Measurements from ENCODE around the gene TTC29.

Gene TTC29, protein sequence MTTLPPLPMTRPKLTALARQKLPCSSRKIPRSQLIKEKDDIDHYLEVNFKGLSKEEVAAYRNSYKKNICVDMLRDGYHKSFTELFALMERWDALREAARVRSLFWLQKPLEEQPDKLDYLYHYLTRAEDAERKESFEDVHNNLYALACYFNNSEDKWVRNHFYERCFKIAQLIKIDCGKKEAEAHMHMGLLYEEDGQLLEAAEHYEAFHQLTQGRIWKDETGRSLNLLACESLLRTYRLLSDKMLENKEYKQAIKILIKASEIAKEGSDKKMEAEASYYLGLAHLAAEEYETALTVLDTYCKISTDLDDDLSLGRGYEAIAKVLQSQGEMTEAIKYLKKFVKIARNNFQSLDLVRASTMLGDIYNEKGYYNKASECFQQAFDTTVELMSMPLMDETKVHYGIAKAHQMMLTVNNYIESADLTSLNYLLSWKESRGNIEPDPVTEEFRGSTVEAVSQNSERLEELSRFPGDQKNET

DNA sequence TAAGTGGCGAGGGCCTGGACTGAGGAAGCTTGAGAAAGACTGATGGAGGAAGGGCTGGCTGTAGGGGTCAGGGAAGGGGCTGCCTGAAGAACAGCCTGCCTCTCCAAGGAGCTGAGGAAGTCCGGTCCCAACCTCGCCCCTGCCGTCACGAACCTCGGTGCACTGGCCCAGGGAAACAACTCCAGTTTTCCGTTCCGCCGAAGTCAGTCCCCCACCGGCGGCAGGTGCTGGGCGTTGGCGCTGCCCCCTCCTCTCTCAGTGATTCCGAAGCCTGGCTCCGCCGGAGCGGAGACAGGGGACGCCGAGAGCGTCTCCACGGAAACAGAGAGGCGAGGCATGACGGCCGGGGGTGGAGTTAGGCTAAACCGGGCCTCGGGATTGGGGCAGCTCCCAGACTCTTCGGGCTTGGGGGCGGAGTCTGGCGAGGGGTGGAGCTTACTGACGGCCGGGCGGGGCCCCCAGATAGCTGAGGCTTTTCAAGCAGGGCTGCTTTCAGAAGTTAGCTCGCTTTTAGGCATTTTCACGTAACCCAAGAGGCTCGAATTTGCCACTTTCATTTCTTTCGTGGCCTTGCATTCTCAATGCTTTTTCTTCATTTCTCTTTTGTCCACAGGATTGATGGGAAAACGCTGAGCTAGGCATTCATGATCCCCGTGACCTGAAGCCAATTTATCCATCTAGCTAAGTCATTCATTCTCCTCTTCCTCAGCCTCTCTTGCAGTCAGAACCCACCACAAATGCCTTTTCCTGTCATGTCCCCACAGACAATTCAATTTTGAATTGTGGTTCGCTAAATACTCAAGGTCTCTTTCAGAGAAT is at the start of gene TTC29:
TTC29 (minus strand) TSS at position 309 of the 819 bp plus-strand sequence. CDS start 5,969 bp downstream, outside the sequence.
- FAIRE-seq, result peak; percentile 48

DNA sequence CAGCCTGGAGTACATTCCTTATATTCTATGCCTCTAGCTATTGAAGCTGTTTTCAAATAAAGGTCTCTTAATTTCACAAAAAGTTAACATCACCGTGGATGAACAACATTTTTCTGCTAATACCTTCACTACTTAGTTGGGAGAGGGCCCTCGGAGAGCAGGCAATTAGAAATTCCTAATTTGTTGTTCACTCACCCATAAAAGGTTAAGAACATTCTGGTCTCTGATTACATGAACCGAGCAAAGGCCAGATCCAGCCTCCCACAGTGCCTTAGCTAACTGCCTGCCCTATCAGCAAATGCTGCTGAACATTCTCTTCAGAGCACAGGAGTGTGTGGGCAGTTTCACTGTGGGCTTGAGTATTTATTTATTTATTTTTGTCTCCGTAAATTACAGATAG is 36.0 kb upstream of the TTC29 start:
- no peak for FAIRE-seq

DNA sequence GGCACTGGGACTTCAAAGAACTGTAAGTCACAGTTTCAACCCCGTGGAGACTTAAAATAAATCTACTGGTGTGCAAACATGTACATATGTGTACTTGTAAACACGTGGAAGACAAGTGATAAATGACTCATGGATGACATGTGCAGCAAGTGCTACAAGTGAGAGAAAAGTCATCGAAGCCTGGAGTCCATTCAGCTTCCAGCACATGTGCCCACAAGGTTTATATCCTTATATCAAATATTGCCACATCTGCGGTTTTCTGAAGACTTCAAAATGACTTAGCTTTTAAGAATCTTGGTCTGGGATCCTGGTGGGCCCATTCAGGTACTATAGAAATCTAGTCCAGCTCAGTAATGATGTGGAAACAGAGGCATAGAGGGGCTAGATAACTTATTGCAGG is 33.0 kb upstream of the TTC29 start:
- no peak for FAIRE-seq

- no peak for FAIRE-seq
These were observed 30.5 kb upstream of the TTC29 start for GRCh38 chr4:146976145-146976544.

DNA sequence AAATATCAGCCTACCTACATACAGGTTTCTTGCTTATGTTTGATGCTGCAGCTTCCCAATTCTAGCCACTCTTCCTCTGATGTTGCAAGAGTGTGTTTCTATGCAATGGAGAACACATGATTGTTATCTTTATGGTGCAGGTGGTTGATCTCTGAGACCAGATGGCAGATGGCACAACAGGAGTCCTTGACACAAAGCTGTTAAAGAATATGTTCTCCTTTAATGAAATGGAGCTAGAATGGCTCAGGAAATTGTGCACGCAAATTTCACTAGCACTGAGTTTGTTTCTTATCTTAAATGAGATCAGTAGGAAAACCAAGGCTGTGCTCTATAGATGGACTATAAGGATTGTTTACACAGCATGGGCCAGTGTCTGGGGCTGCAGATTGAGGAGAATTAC is 29.9 kb upstream of the TTC29 start:
- no peak for FAIRE-seq

DNA sequence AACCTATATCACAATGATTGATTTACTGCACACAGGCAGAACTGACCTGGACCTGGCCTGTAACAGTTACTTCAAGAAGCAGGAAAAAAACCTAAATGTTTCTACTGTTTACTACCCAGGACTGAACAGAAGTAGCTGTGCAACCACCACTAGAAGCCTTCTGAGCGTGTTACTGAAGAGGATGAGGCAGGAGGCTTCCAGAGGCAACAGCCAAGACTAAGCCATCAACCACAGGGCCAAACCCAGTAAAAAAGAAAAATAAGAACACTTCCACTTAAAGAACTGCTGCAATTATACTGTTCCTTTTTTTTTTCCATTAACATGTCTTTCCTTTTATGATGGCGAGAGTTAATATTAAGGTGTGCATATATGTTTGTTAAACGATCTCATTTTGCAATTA is 29.4 kb upstream of the TTC29 start:
- FAIRE-seq, result no peak

- FAIRE-seq, result no peak
These were observed 26.4 kb upstream of the TTC29 start for GRCh38 chr4:146972036-146972435.

GRCh38 chr4:146969126-146969525 is 23.5 kb upstream of the TTC29 start:
- FAIRE-seq, result no peak

GRCh38 chr4:146960634-146961033 is 15.0 kb upstream of the TTC29 start:
- no peak for FAIRE-seq

GRCh38 chr4:146959692-146960091 is 14.0 kb upstream of the TTC29 start:
- no peak for FAIRE-seq

- FAIRE-seq, result no peak
These were observed 11.6 kb upstream of the TTC29 start for GRCh38 chr4:146957237-146957636.

GRCh38 chr4:146952896-146953295 is 7.2 kb upstream of the TTC29 start:
- FAIRE-seq, result no peak

- FAIRE-seq, result no peak
These were observed 3.9 kb upstream of the TTC29 start for GRCh38 chr4:146949559-146949958.

DNA sequence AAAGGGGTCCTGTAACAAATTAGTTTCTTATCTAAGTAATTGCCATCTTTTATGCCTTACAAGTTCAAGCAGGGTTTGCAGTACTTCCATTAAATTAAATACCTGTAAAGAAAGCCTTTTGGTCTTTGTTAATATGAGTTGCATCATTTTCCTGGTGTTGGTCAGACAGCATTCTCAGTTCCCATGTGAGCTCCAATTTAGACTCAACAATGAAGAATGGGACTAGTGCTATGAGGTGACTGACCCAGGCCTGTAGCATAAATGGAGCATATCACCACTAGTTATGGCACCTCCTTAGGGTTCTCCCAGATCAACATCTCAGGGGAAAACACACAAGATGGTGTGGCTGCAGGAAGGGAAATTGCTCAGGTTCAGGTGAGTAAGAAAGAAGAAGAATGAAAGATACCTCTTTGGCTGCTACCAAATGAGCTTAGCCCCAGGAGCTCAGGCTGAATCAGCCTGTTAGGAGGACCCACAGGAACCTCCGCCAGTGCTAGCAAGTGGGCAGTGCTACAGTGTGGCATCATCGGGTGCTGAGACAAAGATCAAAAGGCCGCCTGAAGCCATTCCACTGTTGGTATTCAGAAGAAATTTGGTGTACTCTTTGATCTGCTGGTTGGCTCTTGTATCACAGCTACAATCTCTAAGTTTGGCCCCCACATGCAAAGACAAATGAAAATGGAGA is 1.8 kb downstream of the TTC29 start:
- FAIRE-seq, result no peak

- no peak for FAIRE-seq
These were observed 13.5 kb downstream of the TTC29 start for GRCh38 chr4:146932116-146932515.

- FAIRE-seq, result no peak
These were observed 15.0 kb downstream of the TTC29 start for GRCh38 chr4:146930673-146931072.

- FAIRE-seq, result no peak
These were observed 18.0 kb downstream of the TTC29 start for GRCh38 chr4:146927695-146928094.

GRCh38 chr4:146916479-146917076 is 29.1 kb downstream of the TTC29 start:
- FAIRE-seq, result no peak

DNA sequence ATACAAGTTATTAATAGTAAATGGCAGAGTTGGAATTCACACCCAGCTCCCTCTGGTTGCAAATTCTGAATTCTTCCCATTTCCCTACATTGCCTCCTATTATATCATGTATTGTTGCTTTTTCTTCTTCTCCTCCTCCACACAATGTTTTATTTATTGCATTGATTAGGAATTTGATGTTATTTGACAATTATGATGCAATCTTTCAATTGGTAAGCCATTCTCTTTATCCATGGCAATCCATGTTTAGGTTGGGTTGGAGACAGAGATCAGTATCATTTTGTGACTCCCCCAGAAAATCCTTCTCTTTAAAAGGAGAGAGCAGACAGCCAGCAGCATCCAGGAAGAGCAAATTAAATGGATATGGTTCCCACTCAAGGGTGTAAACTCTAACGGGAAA is 30.5 kb downstream of the TTC29 start:
- FAIRE-seq, result no peak

DNA sequence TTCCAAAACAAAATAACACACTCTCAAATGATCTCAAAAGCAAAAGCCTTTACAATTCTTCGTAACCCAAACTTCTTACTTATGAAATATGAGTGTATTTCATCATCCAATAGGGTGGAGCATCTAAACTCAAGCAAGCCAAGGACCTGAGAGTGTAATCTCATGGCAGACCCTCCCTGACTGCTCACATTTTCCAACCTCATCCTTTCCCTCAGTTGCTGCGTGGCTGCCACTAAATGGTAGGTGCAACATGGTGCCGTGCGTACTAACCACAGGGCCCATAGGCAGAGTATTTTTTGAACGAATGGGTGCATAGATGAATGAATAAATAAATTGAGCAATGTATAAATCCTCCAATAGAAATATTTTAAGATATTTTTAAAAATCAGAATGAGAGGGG is 45.4 kb downstream of the TTC29 start:
- FAIRE-seq, result no peak

GRCh38 chr4:146890301-146890700 is 55.4 kb downstream of the TTC29 start:
- FAIRE-seq, result no peak

DNA sequence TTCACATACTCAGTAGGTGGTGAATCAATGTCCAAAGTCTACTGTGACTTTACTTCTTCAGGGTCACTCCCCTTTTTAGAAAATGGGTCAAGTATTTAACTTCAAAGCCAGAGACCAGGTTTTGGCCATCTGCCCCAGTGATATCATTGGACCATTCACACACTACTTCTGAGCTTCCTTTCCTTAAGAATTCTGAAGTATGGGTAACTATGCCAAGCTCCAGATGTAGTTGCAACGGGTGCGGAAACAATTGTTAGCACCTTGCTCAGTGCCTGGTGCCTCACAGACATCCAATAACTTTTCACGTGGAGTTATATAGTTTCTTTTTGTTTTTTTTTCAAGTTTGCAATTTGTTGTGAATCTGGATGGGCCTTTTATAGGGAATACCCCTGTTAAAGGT is 62.6 kb downstream of the TTC29 start:
- no peak for FAIRE-seq

GRCh38 chr4:146857298-146857697 is 88.4 kb downstream of the TTC29 start:
- no peak for FAIRE-seq
